Hair follicle dermal papilla cell (primary cell): ENCODE results near the gene FOXL2NB. TPM values are rescaled to one million over a fixed set of nuclear protein-coding genes. Genes with fewer than 3 reads are reported as not detected.

Experiments used
- total RNA-seq: library from RNA; depleted of rRNA; stranded (reverse); fragments of >200 nt; gene quantifications from 2 replicates; pipeline ENCODE4 v1.2.3, GENCODE V29; 2012

Gene FOXL2NB
- total RNA-seq: 10.4 and 11.8 TPM in 2 replicates

GRCh38 chr3:138946663-138947494 lies at the start of gene FOXL2NB, which contains the start of gene FOXL2:
TSS of gene FOXL2NB (plus strand) at chr3:138947217. CDS start at chr3:138947365, 148 bp downstream.
TSS of gene FOXL2 (minus strand) at chr3:138947137. CDS start at chr3:138946722, 415 bp downstream.

Other genes starting within 250 kb of the FOXL2NB start
- 7.9 and 9.1 TPM in 2 replicates for gene PIK3CB, start 112.3 kb upstream of the FOXL2NB start, total RNA-seq
- gene FOXL2, start 80 bp upstream of the FOXL2NB start, total RNA-seq: 6.8 and 8.3 TPM in 2 replicates
- gene PRR23A, start 59.1 kb downstream of the FOXL2NB start, total RNA-seq: not detected in 2 replicates
- not detected in 2 replicates for gene PRR23B, start 73.7 kb downstream of the FOXL2NB start, total RNA-seq
- not detected in 2 replicates for gene PRR23C, start 97.7 kb downstream of the FOXL2NB start, total RNA-seq